ENCODE results near the gene SMPD1.
A peak's percentile ranks its signal among the peaks of the same experiment; 100 is the strongest.

Gene SMPD1

GRCh38 chr11:6415797-6416196 is 25.5 kb downstream of the SMPD1 start:
- Histone ChIP-seq H3K36me3 (ENCODE audit: insufficient read depth, low read length) (no peaks in the 10 kb centered on the region), H3K27ac (ENCODE audit: low read depth, low read length) (no peak overlapping the region), H3K4me3 (ENCODE audit: low read depth, low read length) (no peak overlapping the region), H3K27me3 (ENCODE audit: insufficient read depth, low read length) (no peaks in the 10 kb centered on the region), H3K4me1 (ENCODE audit: control insufficient read depth, insufficient read depth, low read length, unreplicated experiment) (peaks cover 11% of the 10 kb centered on the region), H2AFZ (ENCODE audit: low read length, unreplicated experiment) (no peak overlapping the region), H3K79me2 (ENCODE audit: control insufficient read depth, insufficient read depth, low read length, unreplicated experiment) (peaks cover 3% of the 10 kb centered on the region)

- no peak overlapping the region for H3K27ac ChIP-seq (ENCODE audit: low read depth, low read length)
- no peak overlapping the region for H2AFZ ChIP-seq (ENCODE audit: low read length, unreplicated experiment)
- peak overlapping the region; percentile 93 for H3K4me3 ChIP-seq (ENCODE audit: low read depth, low read length)
Measured at GRCh38 chr11:6417907-6418556, 27.8 kb downstream of the SMPD1 start.

GRCh38 chr11:6418557-6419008 is 28.3 kb downstream of the SMPD1 start:
- Histone ChIP-seq H3K4me1 (ENCODE audit: control insufficient read depth, insufficient read depth, low read length, unreplicated experiment) (peaks cover 11% of the 10 kb centered on the region), H3K79me2 (ENCODE audit: control insufficient read depth, insufficient read depth, low read length, unreplicated experiment) (peaks cover 3% of the 10 kb centered on the region), H3K27me3 (ENCODE audit: insufficient read depth, low read length) (peaks cover 16% of the 10 kb centered on the region), H2AFZ (ENCODE audit: low read length, unreplicated experiment) (peak overlapping the region; percentile 95), H3K27ac (ENCODE audit: low read depth, low read length) (no peak overlapping the region), H3K4me3 (ENCODE audit: low read depth, low read length) (peak overlapping the region; percentile 93), H3K36me3 (ENCODE audit: insufficient read depth, low read length) (no peaks in the 10 kb centered on the region)

More at GRCh38 chr11:6417907-6418556, 27.8 kb downstream of the SMPD1 start:
- H3K36me3 ChIP-seq (ENCODE audit: insufficient read depth, low read length), result no peaks in the 10 kb centered on the region
- peaks cover 11% of the 10 kb centered on the region for H3K4me1 ChIP-seq (ENCODE audit: control insufficient read depth, insufficient read depth, low read length, unreplicated experiment)
- H3K79me2 ChIP-seq (ENCODE audit: control insufficient read depth, insufficient read depth, low read length, unreplicated experiment), result peaks cover 3% of the 10 kb centered on the region
- H3K27me3 ChIP-seq (ENCODE audit: insufficient read depth, low read length), result peaks cover 10% of the 10 kb centered on the region

- peak within 1 kb of the TSS; percentile 93 for H3K4me3 ChIP-seq (ENCODE audit: low read depth, low read length)
- H3K36me3 ChIP-seq (ENCODE audit: insufficient read depth, low read length), result no peaks in the 10 kb centered on the region
- peaks cover 21% of the 10 kb centered on the region for H3K27me3 ChIP-seq (ENCODE audit: insufficient read depth, low read length)
- H3K4me1 ChIP-seq (ENCODE audit: control insufficient read depth, insufficient read depth, low read length, unreplicated experiment), result peaks cover 11% of the 10 kb centered on the region
- peaks cover 3% of the 10 kb centered on the region for H3K79me2 ChIP-seq (ENCODE audit: control insufficient read depth, insufficient read depth, low read length, unreplicated experiment)
- no peak within 1 kb of the TSS for H3K27ac ChIP-seq (ENCODE audit: low read depth, low read length)
- peak within 1 kb of the TSS; percentile 95 for H2AFZ ChIP-seq (ENCODE audit: low read length, unreplicated experiment)
Measured at GRCh38 chr11:6419009-6419631, 28.8 kb downstream of the SMPD1 start, which contains the start of gene APBB1. Gene APBB1, minus strand, starts transcription at chr11:6419094. Its CDS starts 7,747 bp downstream, at chr11:6411347.

GRCh38 chr11:6420677-6421076 is 30.4 kb downstream of the SMPD1 start:
- H3K4me1 ChIP-seq (ENCODE audit: control insufficient read depth, insufficient read depth, low read length, unreplicated experiment), result peaks cover 11% of the 10 kb centered on the region
- H3K27me3 ChIP-seq (ENCODE audit: insufficient read depth, low read length), result peaks cover 27% of the 10 kb centered on the region
- no peak overlapping the region for H3K27ac ChIP-seq (ENCODE audit: low read depth, low read length)
- H3K79me2 ChIP-seq (ENCODE audit: control insufficient read depth, insufficient read depth, low read length, unreplicated experiment), result no peaks in the 10 kb centered on the region
- H3K36me3 ChIP-seq (ENCODE audit: insufficient read depth, low read length), result no peaks in the 10 kb centered on the region
- H2AFZ ChIP-seq (ENCODE audit: low read length, unreplicated experiment), result no peak overlapping the region
- H3K4me3 ChIP-seq (ENCODE audit: low read depth, low read length), result no peak overlapping the region

GRCh38 chr11:6427516-6427915 is 37.2 kb downstream of the SMPD1 start:
- H3K4me3 ChIP-seq (ENCODE audit: low read depth, low read length), result no peak overlapping the region
- H3K4me1 ChIP-seq (ENCODE audit: control insufficient read depth, insufficient read depth, low read length, unreplicated experiment), result peaks cover 13% of the 10 kb centered on the region
- H3K79me2 ChIP-seq (ENCODE audit: control insufficient read depth, insufficient read depth, low read length, unreplicated experiment), result no peaks in the 10 kb centered on the region
- peaks cover 29% of the 10 kb centered on the region for H3K27me3 ChIP-seq (ENCODE audit: insufficient read depth, low read length)
- no peak overlapping the region for H3K27ac ChIP-seq (ENCODE audit: low read depth, low read length)
- no peak overlapping the region for H2AFZ ChIP-seq (ENCODE audit: low read length, unreplicated experiment)
- H3K36me3 ChIP-seq (ENCODE audit: insufficient read depth, low read length), result no peaks in the 10 kb centered on the region

- Histone ChIP-seq H3K4me3 (ENCODE audit: low read depth, low read length) (no peak overlapping the region), H3K4me1 (ENCODE audit: control insufficient read depth, insufficient read depth, low read length, unreplicated experiment) (peaks cover 17% of the 10 kb centered on the region), H2AFZ (ENCODE audit: low read length, unreplicated experiment) (no peak overlapping the region), H3K27ac (ENCODE audit: low read depth, low read length) (no peak overlapping the region), H3K27me3 (ENCODE audit: insufficient read depth, low read length) (peaks cover under 1% of the 10 kb centered on the region; the same call in 1 of the 2 replicates), H3K79me2 (ENCODE audit: control insufficient read depth, insufficient read depth, low read length, unreplicated experiment) (no peaks in the 10 kb centered on the region), H3K36me3 (ENCODE audit: insufficient read depth, low read length) (no peaks in the 10 kb centered on the region)
Measured at GRCh38 chr11:6431861-6432260, 41.6 kb downstream of the SMPD1 start.

GRCh38 chr11:6433998-6434660 is 43.9 kb downstream of the SMPD1 start:
- Histone ChIP-seq H3K4me1 (ENCODE audit: control insufficient read depth, insufficient read depth, low read length, unreplicated experiment) (peaks cover 17% of the 10 kb centered on the region), H3K36me3 (ENCODE audit: insufficient read depth, low read length) (no peaks in the 10 kb centered on the region), H2AFZ (ENCODE audit: low read length, unreplicated experiment) (no peak overlapping the region), H3K79me2 (ENCODE audit: control insufficient read depth, insufficient read depth, low read length, unreplicated experiment) (no peaks in the 10 kb centered on the region), H3K27me3 (ENCODE audit: insufficient read depth, low read length) (no peaks in the 10 kb centered on the region), H3K4me3 (ENCODE audit: low read depth, low read length) (no peak overlapping the region), H3K27ac (ENCODE audit: low read depth, low read length) (no peak overlapping the region)

- no peak overlapping the region for H2AFZ ChIP-seq (ENCODE audit: low read length, unreplicated experiment)
- H3K27me3 ChIP-seq (ENCODE audit: insufficient read depth, low read length), result no peaks in the 10 kb centered on the region
- no peak overlapping the region for H3K27ac ChIP-seq (ENCODE audit: low read depth, low read length)
Measured at GRCh38 chr11:6437423-6437822, 47.1 kb downstream of the SMPD1 start.

GRCh38 chr11:6437993-6438392 is 47.7 kb downstream of the SMPD1 start:
- Histone ChIP-seq H2AFZ (ENCODE audit: low read length, unreplicated experiment) (no peak overlapping the region), H3K27ac (ENCODE audit: low read depth, low read length) (no peak overlapping the region), H3K27me3 (ENCODE audit: insufficient read depth, low read length) (no peaks in the 10 kb centered on the region), H3K79me2 (ENCODE audit: control insufficient read depth, insufficient read depth, low read length, unreplicated experiment) (no peaks in the 10 kb centered on the region), H3K4me1 (ENCODE audit: control insufficient read depth, insufficient read depth, low read length, unreplicated experiment) (no peaks in the 10 kb centered on the region), H3K36me3 (ENCODE audit: insufficient read depth, low read length) (no peaks in the 10 kb centered on the region), H3K4me3 (ENCODE audit: low read depth, low read length) (no peak overlapping the region)

More at GRCh38 chr11:6437423-6437822, 47.1 kb downstream of the SMPD1 start:
- H3K79me2 ChIP-seq (ENCODE audit: control insufficient read depth, insufficient read depth, low read length, unreplicated experiment), result no peaks in the 10 kb centered on the region
- peaks cover 5% of the 10 kb centered on the region for H3K4me1 ChIP-seq (ENCODE audit: control insufficient read depth, insufficient read depth, low read length, unreplicated experiment)
- H3K4me3 ChIP-seq (ENCODE audit: low read depth, low read length), result no peak overlapping the region
- H3K36me3 ChIP-seq (ENCODE audit: insufficient read depth, low read length), result no peaks in the 10 kb centered on the region

Measured in ACC112 (cell line).